Endothelial cell of umbilical vein (primary cell): ENCODE data around the gene TAS1R2. TPM values are rescaled to one million over a fixed set of nuclear protein-coding genes. Genes with fewer than 3 reads are reported as not detected.

ENCODE experiments used
- BruUV-seq: library from RNA; stranded (reverse); fragments of 400-500 nt; replicated peaks from 2 replicates; lab custom pipeline; 2021; lab: Mats Ljungman, UMichigan
- CTCF ChIA-PET: fragments of 300-600, 350-600 bp; sonication (Branson Sonifier 250); formaldehyde crosslinking; loops from one replicate; lab custom pipeline; 2021; ENCODE audit warnings: antibody characterized with exemption, inconsistent platforms; lab: Charles Lee
- POLR2A ChIA-PET: fragments of 300-600, 350-600 bp; sonication (Branson Sonifier 250); formaldehyde crosslinking; loops from one replicate; lab custom pipeline; 2021; ENCODE audit warnings: antibody characterized with exemption, inconsistent platforms; lab: Charles Lee
- DNase-seq: peaks from one replicate; pipeline ENCODE4 v3.0.0-alpha.2; 2011; ENCODE audit warnings: low read depth, low spot score
- FAIRE-seq: peaks from 2 replicates; lab custom pipeline; 2011; peaks lifted over from hg19 to GRCh38; lab: Jason Lieb, UNC
- H2AFZ ChIP-seq: 2 replicates; pipeline ENCODE4 v1.6.0; 2012; ENCODE audit warnings: low read depth, low read length, control low read depth, inconsistent platforms
- H3K27ac ChIP-seq: 2 replicates; pipeline ENCODE4 v1.5.1; 2011; ENCODE audit warnings: low read depth, mild to moderate bottlenecking, control low read depth, low read length, moderate library complexity; ENCODE audit not compliant: insufficient read depth
- H3K27me3 ChIP-seq, 2 experiments: 2 replicates each; pipeline versions ENCODE4 v1.6.0 to v1.6.1; 2011; ENCODE audit warnings: low read length in 2 of 2, mixed read lengths in 1 of 2; ENCODE audit not compliant: control insufficient read depth in 2 of 2, insufficient read depth in 2 of 2
- H3K36me3 ChIP-seq, 2 experiments: 2 replicates in 1 of 2; 3 replicates in 1 of 2; pipeline ENCODE4 v1.5.1; 2011; ENCODE audit warnings: low read length in 2 of 2, mild to moderate bottlenecking in 1 of 2, moderate library complexity in 1 of 2; ENCODE audit not compliant: control insufficient read depth in 2 of 2, insufficient read depth in 2 of 2; ENCODE audit errors: extremely low read depth in 1 of 2
- H3K4me1 ChIP-seq: 3 replicates; pipeline ENCODE4 v1.5.1; 2011; ENCODE audit warnings: mild to moderate bottlenecking, low read length; ENCODE audit not compliant: control insufficient read depth, insufficient read depth; ENCODE audit errors: extremely low read depth
- H3K4me2 ChIP-seq: 2 replicates; pipeline ENCODE4 v1.6.1; 2011; ENCODE audit warnings: low read length, control low read depth, mixed read lengths; ENCODE audit not compliant: insufficient read depth
- H3K4me3 ChIP-seq, 3 experiments: fragments of 200-600 bp in 1 of 3; sonication (generic), shearing (Covaris generic) in 1 of 3; replicated peaks in 1 of 3; 2 replicates each; pipeline ENCODE4 v1.5.1; 2011 to 2016; ENCODE audit warnings: control low read depth in 3 of 3, low read length in 3 of 3, mild to moderate bottlenecking in 2 of 3, inconsistent platforms in 1 of 3, low read depth in 1 of 3, moderate library complexity in 1 of 3; ENCODE audit not compliant: insufficient read depth in 1 of 3
- H3K79me2 ChIP-seq: 2 replicates; pipeline ENCODE4 v1.6.0; 2012; ENCODE audit warnings: low read length, inconsistent platforms; ENCODE audit not compliant: control insufficient read depth, insufficient read depth
- H3K9ac ChIP-seq: replicated peaks from 2 replicates; pipeline ENCODE3; 2011; ENCODE audit warnings: low read length, control low read depth; ENCODE audit not compliant: insufficient read depth; ENCODE audit errors: extremely low read depth
- H3K9me1 ChIP-seq: replicated peaks from 3 replicates; pipeline ENCODE4 v1.6.0; 2011; ENCODE audit warnings: mild to moderate bottlenecking, low read length; ENCODE audit not compliant: control insufficient read depth, insufficient read depth; ENCODE audit errors: extremely low read depth
- H3K9me3 ChIP-seq: replicated peaks from 2 replicates; pipeline ENCODE4 v1.5.1; 2012; ENCODE audit warnings: low read length, inconsistent platforms; ENCODE audit not compliant: control insufficient read depth, insufficient read depth
- H4K20me1 ChIP-seq: replicated peaks from 2 replicates; pipeline ENCODE3; 2011; ENCODE audit warnings: mild to moderate bottlenecking, low read length; ENCODE audit not compliant: control insufficient read depth, insufficient read depth; ENCODE audit errors: extremely low read depth
- EZH2 ChIP-seq: IDR thresholded peaks from 2 replicates; pipeline ENCODE4 v1.6.1; 2012; ENCODE audit warnings: borderline replicate concordance, low read depth, mild to moderate bottlenecking, moderate library complexity, low read length, inconsistent platforms; ENCODE audit not compliant: severe bottlenecking
- FOS ChIP-seq: IDR thresholded peaks from 2 replicates; pipeline ENCODE4 v1.6.1; 2011; ENCODE audit warnings: mild to moderate bottlenecking, low read length, moderate library complexity, borderline replicate concordance; ENCODE audit not compliant: insufficient read depth
- GATA2 ChIP-seq: IDR thresholded peaks from 2 replicates; pipeline ENCODE4 v1.7.0; 2011; ENCODE audit warnings: low read depth, mild to moderate bottlenecking, moderate library complexity, mixed read lengths, low read length; ENCODE audit not compliant: insufficient read length, insufficient read depth
- JUN ChIP-seq: IDR thresholded peaks from 2 replicates; pipeline ENCODE4 v1.6.1; 2011; ENCODE audit warnings: borderline replicate concordance, low read depth; ENCODE audit not compliant: insufficient read length, insufficient read depth
- MAX ChIP-seq: IDR thresholded peaks from 2 replicates; pipeline ENCODE4 v1.6.1; 2011; ENCODE audit not compliant: insufficient read depth, insufficient read length
- MYC ChIP-seq: IDR thresholded peaks from one replicate; pipeline ENCODE4 v1.6.1; 2011; ENCODE audit warnings: mild to moderate bottlenecking, low read depth, low read length
- POLR2A ChIP-seq: IDR thresholded peaks from 2 replicates; pipeline ENCODE4 v1.6.1; 2012; ENCODE audit warnings: low read depth, mild to moderate bottlenecking, control low read depth, low read length
- POLR2AphosphoS5 ChIP-seq: IDR thresholded peaks from 2 replicates; pipeline ENCODE4 v1.6.1; 2012; ENCODE audit warnings: low read depth, mild to moderate bottlenecking, control low read depth, low read length, moderate library complexity; ENCODE audit not compliant: insufficient read depth
- dilution Hi-C: fragments of 300-500 bp; cut with MboI; formaldehyde crosslinking; loops from one replicate; pipeline ENCODE4 v1.15.0; 2019; ENCODE audit warnings: low sequenced_read_pairs; ENCODE audit not compliant: extremely low pct_ligation_motif_present
- intact Hi-C: fragments of 100-400 bp; cut with micrococcal nuclease; formaldehyde crosslinking; loops from one replicate; pipeline ENCODE4 v1.10.0; 2022
- polyA plus RNA-seq, 4 experiments: library from polyadenylated mRNA; depleted of rRNA in 3 of 4; stranded (reverse) in 3 of 4; unstranded in 1 of 4; fragments of >200 nt; gene quantifications; 2 replicates each; pipeline versions ENCODE4 v1.2.1 to v1.2.3, GENCODE V29; 2011 to 2012; ENCODE audit warnings: missing spikeins in 1 of 4
- total RNA-seq: library from RNA; stranded (reverse); gene quantifications from 2 replicates; pipeline ENCODE4 v1.2.3, GENCODE V29; 2021
- TF ChIP-seq, protein P1 (sequence below), 2 donors: IDR thresholded peaks; 1 replicate in 1 of 2; 2 replicates in 1 of 2; pipeline ENCODE4 v1.5.1; 2011; ENCODE audit warnings: low read length in 2 of 2, mild to moderate bottlenecking in 2 of 2, moderate library complexity in 2 of 2, control low read depth in 1 of 2, inconsistent platforms in 1 of 2, low read depth in 1 of 2; ENCODE audit not compliant: insufficient read depth in 1 of 2; ENCODE audit errors: extremely low read depth in 1 of 2

TAS1R2 gene
- total and polyA plus RNA-seq, 2 donors (not counting 3 experiments of a cell fraction or from before 2014, with no cell fraction given) = not detected

GRCh38 chr1:18878538-18879214 lies 19.2 kb upstream of the TAS1R2 start:
- intact Hi-C loops (loop anchor here (10.0 kb wide), 1 partner anchor 1214 kb away; no protein-coding TSS in a partner anchor), dilution Hi-C loops (no loop called here)
- Histone ChIP-seq H3K27me3 (no peaks in the 10 kb centered on the region), H3K9me1 (no peaks in the 10 kb centered on the region), H4K20me1 (no peaks in the 10 kb centered on the region), H3K4me1 (no peaks in the 10 kb centered on the region), H3K4me3 (no peak overlapping the region), H3K27ac (no peak overlapping the region), H3K36me3 (peaks cover 0 to 8% of the 10 kb centered on the region in 2 experiments), H3K9ac (no peak overlapping the region), H3K9me3 (no peaks in the 10 kb centered on the region), H2AFZ (no peak overlapping the region), H3K4me2 (no peak overlapping the region), H3K79me2 (no peaks in the 10 kb centered on the region)
- FAIRE-seq (no peak), DNase-seq (no peak)
- no TSS peak for BruUV-seq
- ChIA-PET POLR2A (no interaction called here), CTCF (interaction anchor here (1.7 to 7.2 kb wide), 2 partner anchors 282 to 296 kb away, joined by 3 to 127 read pairs; no protein-coding TSS in a partner anchor)
- TF ChIP-seq FOS (no peak), MAX (no peak), MYC (no peak), POLR2AphosphoS5 (no peak), GATA2 (no peak), EZH2 (no peak), POLR2A (no peak), JUN (no peak)
- TF ChIP-seq, protein P1, sequence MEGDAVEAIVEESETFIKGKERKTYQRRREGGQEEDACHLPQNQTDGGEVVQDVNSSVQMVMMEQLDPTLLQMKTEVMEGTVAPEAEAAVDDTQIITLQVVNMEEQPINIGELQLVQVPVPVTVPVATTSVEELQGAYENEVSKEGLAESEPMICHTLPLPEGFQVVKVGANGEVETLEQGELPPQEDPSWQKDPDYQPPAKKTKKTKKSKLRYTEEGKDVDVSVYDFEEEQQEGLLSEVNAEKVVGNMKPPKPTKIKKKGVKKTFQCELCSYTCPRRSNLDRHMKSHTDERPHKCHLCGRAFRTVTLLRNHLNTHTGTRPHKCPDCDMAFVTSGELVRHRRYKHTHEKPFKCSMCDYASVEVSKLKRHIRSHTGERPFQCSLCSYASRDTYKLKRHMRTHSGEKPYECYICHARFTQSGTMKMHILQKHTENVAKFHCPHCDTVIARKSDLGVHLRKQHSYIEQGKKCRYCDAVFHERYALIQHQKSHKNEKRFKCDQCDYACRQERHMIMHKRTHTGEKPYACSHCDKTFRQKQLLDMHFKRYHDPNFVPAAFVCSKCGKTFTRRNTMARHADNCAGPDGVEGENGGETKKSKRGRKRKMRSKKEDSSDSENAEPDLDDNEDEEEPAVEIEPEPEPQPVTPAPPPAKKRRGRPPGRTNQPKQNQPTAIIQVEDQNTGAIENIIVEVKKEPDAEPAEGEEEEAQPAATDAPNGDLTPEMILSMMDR (IDR thresholded peaks at IDR 0.05; ENCODE audit: extremely low read depth in 1 of 2, insufficient read depth in 1 of 2, low read depth in 1 of 2, low read length in 2 of 2) = no peak
